C4-2B (cell line): ENCODE results near the gene PPM1D.

ENCODE experiments used
- ZFX ChIP-seq: fragments of 450-650 bp; IDR thresholded peaks from 2 replicates; pipeline ENCODE4 v1.6.1; 2017
- TF ChIP-seq, protein P1 (sequence below): fragments of 450-650 bp; conservative IDR thresholded peaks from 2 replicates; pipeline ENCODE4 v1.5.1; 2017; ENCODE audit warnings: mild to moderate bottlenecking

DNA sequence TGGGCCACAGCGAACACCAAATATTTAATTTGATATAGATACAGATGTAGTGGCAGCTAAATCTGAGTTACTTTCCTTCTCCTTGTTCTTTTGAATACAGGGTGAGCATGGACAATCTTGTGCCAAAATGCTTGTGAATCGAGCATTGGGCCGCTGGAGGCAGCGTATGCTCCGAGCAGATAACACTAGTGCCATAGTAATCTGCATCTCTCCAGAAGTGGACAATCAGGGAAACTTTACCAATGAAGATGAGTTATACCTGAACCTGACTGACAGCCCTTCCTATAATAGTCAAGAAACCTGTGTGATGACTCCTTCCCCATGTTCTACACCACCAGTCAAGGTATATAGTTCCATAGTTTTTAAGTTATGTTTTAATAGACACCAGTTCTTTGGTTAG, 56.5 kb downstream of the PPM1D start:
- TF ChIP-seq, protein P1, sequence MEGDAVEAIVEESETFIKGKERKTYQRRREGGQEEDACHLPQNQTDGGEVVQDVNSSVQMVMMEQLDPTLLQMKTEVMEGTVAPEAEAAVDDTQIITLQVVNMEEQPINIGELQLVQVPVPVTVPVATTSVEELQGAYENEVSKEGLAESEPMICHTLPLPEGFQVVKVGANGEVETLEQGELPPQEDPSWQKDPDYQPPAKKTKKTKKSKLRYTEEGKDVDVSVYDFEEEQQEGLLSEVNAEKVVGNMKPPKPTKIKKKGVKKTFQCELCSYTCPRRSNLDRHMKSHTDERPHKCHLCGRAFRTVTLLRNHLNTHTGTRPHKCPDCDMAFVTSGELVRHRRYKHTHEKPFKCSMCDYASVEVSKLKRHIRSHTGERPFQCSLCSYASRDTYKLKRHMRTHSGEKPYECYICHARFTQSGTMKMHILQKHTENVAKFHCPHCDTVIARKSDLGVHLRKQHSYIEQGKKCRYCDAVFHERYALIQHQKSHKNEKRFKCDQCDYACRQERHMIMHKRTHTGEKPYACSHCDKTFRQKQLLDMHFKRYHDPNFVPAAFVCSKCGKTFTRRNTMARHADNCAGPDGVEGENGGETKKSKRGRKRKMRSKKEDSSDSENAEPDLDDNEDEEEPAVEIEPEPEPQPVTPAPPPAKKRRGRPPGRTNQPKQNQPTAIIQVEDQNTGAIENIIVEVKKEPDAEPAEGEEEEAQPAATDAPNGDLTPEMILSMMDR, result peak; percentile 40
- TF ChIP-seq ZFX, result no peak
